ENCODE data around the gene GAST.
"Not testable (repeated sequence)": the region's sequence is repeated elsewhere in the genome, so short reads cannot be mapped to it uniquely, and the experiment has no call there.

Gene GAST

GRCh38 chr17:41683441-41684007 is 28.6 kb upstream of the GAST start:
- no peak for DNase-seq (ENCODE audit: low read depth)

DNA sequence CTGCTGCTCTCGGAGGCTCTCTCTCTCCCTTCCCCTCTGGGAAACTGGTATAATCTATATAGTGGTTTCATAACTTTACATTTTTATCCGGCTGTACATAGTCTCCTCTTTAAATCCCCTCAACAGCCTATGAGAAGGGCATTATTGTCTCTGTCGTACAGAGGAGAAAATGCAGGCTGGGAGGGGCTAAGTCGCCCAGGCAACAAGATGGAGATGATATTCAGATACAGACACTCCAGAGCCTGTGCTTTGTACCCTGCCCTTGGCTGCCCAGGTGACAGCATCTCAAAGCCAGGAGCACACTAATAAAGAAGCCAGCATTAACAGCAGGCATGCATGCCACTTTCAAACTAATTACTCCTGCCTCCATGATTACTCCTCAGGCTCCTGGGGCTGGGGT is 28.1 kb upstream of the GAST start:
- no peak for DNase-seq (ENCODE audit: low read depth)

GRCh38 chr17:41685753-41686152 is 26.4 kb upstream of the GAST start:
- DNase-seq (ENCODE audit: low read depth) = not testable (repeated sequence)

- DNase-seq (ENCODE audit: low read depth) = no peak
Observed at GRCh38 chr17:41686281-41686680, 25.9 kb upstream of the GAST start.

DNA sequence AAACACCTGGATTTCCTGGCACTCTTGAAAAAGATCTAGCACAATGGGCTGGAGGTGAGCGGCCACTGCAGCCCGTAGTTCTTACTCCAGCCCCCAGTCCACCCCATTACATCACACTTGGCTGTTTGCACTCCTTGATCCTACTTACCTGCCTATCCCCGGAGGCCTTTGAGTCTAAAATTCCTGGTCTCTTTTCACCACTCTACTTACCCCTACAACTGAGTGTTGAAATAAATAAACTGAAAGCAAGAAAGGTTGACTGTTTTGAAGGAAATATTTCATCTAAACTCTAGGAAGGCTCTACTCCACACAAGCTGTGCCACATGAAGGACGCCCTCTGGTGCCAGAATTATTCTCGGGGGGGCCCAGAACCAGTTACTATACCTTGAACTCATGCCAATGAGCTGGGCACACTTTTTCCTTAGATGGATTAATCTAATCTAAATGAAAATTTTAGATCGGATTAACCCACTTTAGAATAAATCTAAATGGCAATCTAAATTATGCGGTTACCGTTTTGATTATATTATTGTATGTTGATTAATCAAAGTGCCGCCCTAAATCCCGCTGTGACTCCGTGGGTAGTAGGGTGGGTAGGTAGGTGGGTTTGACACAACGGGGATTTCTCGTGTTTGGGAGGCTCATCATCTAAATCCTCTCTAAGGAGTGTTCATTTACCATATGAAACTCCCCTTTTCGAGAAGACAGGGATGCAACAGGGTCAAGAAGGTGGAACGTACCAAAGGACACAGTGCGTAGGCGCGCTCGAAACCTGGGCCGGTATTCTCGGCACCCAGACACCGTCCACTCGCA is 24.1 kb upstream of the GAST start:
- DNase-seq (ENCODE audit: low read depth) = no peak

- DNase-seq (ENCODE audit: low read depth) = peak; percentile 99
Observed at GRCh38 chr17:41688641-41689496, 23.3 kb upstream of the GAST start, which contains the start of gene EIF1. TSS of gene EIF1 (plus strand) at chr17:41688885. CDS start at chr17:41689039, 154 bp downstream.

DNA sequence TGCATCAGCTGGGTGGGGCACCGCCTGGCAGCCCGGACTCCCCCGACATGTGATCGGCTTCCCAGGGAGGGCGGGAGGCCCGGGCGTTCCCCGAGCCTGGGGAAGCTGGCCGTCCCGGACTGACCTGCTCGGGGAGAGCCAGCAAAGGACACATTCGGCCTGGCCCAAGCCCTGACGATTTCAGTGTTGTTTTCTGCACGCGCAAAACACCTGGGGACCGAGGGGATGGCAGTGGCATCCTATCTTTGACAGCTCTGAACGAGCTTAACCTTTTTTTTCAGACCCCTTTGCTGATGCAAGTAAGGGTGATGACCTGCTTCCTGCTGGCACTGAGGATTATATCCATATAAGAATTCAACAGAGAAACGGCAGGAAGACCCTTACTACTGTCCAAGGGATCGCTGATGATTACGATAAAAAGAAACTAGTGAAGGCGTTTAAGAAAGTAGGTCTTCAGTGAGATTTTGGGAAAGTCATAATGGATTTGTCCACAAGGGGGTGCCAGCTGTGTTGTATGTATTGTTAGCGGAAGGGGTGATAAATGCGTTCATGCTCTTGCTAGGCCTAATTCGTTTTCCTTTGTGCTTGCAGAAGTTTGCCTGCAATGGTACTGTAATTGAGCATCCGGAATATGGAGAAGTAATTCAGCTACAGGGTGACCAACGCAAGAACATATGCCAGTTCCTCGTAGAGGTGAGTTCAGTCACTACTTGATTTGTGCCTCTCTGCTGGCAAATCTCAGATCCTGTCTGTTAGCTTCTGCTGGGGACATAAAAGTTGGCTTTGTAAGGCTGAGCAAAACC is 22.4 kb upstream of the GAST start:
- DNase-seq (ENCODE audit: low read depth) = no peak

DNA sequence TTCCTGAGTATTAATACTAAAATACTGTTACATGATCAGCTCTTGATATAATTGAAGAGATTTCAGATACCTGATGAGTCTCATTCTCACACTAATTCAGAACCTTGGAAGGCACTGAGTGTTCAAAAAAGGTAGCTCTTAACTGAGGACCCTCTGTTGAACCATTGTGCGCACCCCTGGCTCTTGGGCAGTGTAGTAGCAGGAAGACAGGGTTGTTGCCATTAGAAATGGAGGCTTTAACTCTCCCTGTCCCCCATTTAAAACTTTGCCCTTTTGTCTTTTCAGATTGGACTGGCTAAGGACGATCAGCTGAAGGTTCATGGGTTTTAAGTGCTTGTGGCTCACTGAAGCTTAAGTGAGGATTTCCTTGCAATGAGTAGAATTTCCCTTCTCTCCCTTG is 21.6 kb upstream of the GAST start:
- no peak for DNase-seq (ENCODE audit: low read depth)

DNA sequence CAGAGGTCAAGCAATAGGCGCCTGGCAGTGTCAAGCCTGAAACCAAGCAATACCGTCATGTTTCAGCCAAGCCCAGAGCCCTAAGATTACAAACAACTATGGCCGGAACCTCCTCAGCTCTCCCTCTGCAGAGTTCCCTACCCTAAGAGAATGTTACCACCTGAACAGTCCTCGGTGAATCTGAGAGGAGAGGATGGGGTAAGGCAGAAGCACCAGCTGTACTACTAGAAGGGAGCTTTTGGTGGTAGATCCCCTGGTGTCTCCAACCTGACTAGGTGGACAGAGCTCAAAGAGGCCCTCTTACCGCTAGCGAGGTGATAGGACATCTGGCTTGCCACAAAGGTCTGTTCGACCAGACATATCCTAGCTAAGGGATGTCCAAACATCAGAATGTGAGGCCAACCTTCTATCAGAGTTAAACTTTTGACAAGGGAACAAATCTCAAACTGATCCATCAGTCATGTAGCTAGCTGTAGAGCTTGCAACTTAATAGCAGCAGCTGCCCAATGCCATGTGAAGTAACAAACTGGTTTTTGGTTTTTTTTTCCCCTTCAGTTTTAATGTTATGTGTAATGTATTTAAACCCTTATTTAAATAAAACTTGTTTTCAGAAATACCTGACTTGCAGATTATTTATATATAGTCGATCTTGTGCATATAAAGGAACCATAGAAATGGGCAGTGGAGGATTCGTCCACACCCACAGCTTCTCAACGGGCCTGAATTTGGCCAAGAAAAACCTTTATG is 20.9 kb upstream of the GAST start:
- no peak for DNase-seq (ENCODE audit: low read depth)

DNA sequence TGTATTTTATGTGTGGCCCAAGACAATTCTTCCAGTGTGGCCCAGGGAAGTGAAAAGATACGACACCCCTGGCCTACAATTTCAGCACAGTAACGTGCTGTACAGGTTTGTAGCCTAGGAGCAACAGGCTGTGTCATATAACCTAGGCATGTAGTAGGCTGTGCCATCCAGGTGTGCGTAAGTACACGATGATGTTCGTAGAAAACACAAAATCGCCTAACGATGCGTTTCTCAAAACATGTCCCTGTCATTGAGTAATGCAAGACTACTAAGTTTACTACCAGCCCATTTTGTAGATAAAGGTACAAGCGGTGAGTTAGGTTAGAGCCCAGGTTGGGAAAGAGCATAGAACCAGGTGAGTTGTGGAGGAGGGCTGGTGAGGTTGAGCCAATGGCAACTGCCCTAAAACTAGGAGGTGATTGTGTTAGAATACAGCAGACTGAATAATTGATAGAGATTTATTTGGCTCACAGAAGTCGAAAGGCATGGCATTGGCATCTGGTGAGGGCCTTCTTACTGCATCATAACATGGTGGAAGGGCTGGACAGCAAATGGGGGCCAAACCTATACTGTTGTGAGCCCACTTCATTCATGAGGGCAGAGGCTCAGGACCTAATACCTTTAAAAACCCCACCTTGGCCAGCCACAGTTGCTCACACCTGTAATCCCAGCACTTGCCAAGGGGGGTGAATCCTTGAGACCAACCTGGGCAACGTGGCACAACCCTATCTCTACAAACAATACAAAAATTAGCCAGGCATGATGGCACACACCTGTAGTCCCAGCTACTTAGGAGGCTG is 19.2 kb upstream of the GAST start:
- DNase-seq (ENCODE audit: low read depth) = no peak

DNA sequence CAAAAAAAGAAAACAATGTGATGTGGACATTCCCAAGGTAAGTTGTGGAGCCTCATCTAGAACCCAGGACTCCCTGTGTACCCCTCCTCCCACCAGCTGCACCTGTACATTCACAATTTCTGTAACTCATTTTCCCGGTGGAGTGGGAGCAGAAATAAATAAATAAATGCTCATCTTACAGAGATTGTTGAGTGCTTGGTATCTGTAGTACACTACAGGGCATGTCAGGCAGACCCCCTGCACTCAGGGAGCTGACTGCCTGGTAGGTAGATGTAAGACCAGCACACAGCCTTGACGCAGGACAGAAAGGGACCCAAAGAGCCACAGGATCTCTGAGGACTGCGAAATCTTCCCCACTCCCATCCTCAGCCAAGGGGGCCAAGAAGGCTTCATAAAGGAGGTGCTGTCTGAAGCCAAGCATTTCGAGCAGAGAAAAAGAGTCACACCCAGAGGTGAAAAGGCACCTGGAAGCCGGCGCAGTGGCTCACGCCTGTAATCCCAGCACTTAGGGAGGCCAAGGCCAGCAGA is 16.9 kb upstream of the GAST start:
- no peak for DNase-seq (ENCODE audit: low read depth)

GRCh38 chr17:41695954-41696757 is 16.0 kb upstream of the GAST start:
- DNase-seq (ENCODE audit: low read depth) = no peak

DNA sequence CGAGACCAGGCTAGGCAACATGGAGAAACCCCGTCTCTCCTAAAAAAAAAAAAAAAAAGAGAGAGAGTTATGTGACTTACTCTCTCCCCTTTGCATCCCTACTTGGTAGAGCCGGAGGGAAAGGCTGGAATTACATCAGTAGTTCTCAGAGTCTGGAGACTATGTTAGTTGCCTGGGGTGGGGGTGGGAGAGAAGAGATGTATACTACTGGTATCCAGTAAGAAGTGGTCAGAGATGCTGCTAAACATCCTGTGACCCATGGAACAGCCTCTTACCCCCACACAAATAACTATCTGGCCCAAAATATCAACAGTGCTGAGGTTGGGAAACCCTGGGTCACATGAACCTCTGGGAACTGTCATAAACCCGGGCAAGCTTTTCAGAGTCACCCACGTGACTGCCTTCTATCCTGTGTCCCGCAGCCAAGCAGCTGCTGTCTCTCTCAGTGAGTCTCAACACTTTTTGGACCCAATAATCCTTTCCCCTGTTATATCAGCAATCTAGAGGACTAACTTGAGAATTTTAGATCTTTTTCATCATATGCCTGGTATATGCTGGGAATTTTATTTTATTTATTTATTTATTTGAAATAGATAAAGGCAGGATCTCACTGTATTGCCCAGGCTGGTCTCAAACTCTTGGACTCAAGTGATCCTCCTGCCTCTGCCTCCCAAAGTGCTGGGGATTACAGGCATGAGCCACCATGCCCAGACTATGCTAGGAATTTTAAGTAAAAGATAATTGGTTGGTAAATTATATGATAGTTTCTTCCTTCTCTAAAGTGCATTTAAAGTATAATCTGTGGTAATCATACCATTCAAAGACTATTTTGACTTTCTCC is 14.8 kb upstream of the GAST start:
- DNase-seq (ENCODE audit: low read depth) = peak; percentile 64

GRCh38 chr17:41700843-41701242 is 11.3 kb upstream of the GAST start:
- not testable (repeated sequence) for DNase-seq (ENCODE audit: low read depth)

GRCh38 chr17:41702712-41703111 is 9.4 kb upstream of the GAST start:
- DNase-seq (ENCODE audit: low read depth) = no peak

GRCh38 chr17:41705271-41705991 is 6.7 kb upstream of the GAST start:
- DNase-seq (ENCODE audit: low read depth) = no peak

GRCh38 chr17:41707803-41708669 is 4.1 kb upstream of the GAST start:
- DNase-seq (ENCODE audit: low read depth) = no peak
